WTC11 (cell line): ENCODE results near the gene DRC1. TPM values are rescaled to one million over a fixed set of nuclear protein-coding genes. Genes with fewer than 3 reads are reported as not detected.

Source experiments
- ATAC-seq: fragments of 200-7000 bp; cut with Tn5 transposase; 2 replicates; pipeline ENCODE4 v1.10.0; 2021; ENCODE audit warnings: mild to moderate bottlenecking, moderate library complexity
- CTCF ChIA-PET: fragments of 300-600 bp; sonication (Branson Sonifier 250); formaldehyde crosslinking; loops from one replicate; lab custom pipeline; 2021; ENCODE audit warnings: antibody characterized with exemption; lab: Charles Lee
- POLR2A ChIA-PET: fragments of 350-600 bp; sonication (Branson Sonifier 250); formaldehyde crosslinking; loops from one replicate; lab custom pipeline; 2021; ENCODE audit warnings: antibody characterized with exemption; lab: Charles Lee
- DNase-seq: peaks from one replicate; pipeline ENCODE4 v3.0.0; 2021; ENCODE audit warnings: low spot score
- H3K27ac Mint-ChIP-seq: 2 replicates; pipeline ENCODE4 v1.8.0; 2021; ENCODE audit warnings: mixed read lengths
- H3K27me3 Mint-ChIP-seq: 2 replicates; pipeline ENCODE4 v1.8.0; 2021; ENCODE audit warnings: low read depth, mild to moderate bottlenecking, moderate library complexity, mixed read lengths
- H3K36me3 Mint-ChIP-seq: 2 replicates; pipeline ENCODE4 v1.8.0; 2021; ENCODE audit warnings: mixed read lengths
- H3K4me1 Mint-ChIP-seq: 2 replicates; pipeline ENCODE4 v1.8.0; 2022; ENCODE audit warnings: mixed read lengths
- H3K4me3 Mint-ChIP-seq: 2 replicates; pipeline ENCODE4 v1.8.0; 2021; ENCODE audit warnings: mild to moderate bottlenecking, moderate library complexity, mixed read lengths
- H3K9me3 Mint-ChIP-seq: 2 replicates; pipeline ENCODE4 v1.8.0; 2021; ENCODE audit warnings: mixed read lengths
- CREM ChIP-seq: sonication (generic); formaldehyde crosslinking; IDR thresholded peaks from 2 replicates; pipeline ENCODE4 v1.8.1; 2022; ENCODE audit warnings: mild to moderate bottlenecking, missing genetic modification reagents, moderate library complexity
- GRHL2 ChIP-seq: fragments of 250-450 bp; sonication (Bioruptor Pico); IDR thresholded peaks from 2 replicates; pipeline ENCODE4 v1.8.0; 2022; ENCODE audit warnings: mild to moderate bottlenecking, moderate library complexity; ENCODE audit not compliant: insufficient replicate concordance, severe bottlenecking
- IRF2 ChIP-seq: sonication (generic); formaldehyde crosslinking; IDR thresholded peaks from 2 replicates; pipeline ENCODE4 v1.8.0; 2022; ENCODE audit warnings: low read depth, missing genetic modification reagents, borderline replicate concordance
- MXD4 ChIP-seq: fragments of 250-450 bp; sonication (Bioruptor Pico); IDR thresholded peaks from 2 replicates; pipeline ENCODE4 v1.8.0; 2021; ENCODE audit warnings: mild to moderate bottlenecking, moderate library complexity, borderline replicate concordance
- NR1H2 ChIP-seq: sonication (generic); formaldehyde crosslinking; IDR thresholded peaks from 2 replicates; pipeline ENCODE4 v1.9.0; 2021; ENCODE audit warnings: mild to moderate bottlenecking, moderate library complexity, missing genetic modification reagents
- NR2C2 ChIP-seq: sonication (generic); formaldehyde crosslinking; IDR thresholded peaks from 2 replicates; pipeline ENCODE4 v1.8.0; 2022; ENCODE audit warnings: mild to moderate bottlenecking, missing genetic modification reagents
- NR3C1 ChIP-seq: sonication (generic); formaldehyde crosslinking; conservative IDR thresholded peaks from 2 replicates; pipeline ENCODE4 v1.8.1; 2023; ENCODE audit warnings: low read depth, mild to moderate bottlenecking, missing genetic modification reagents
- ZNF416 ChIP-seq: fragments of 250-450 bp; sonication (Bioruptor Pico); IDR thresholded peaks from 2 replicates; pipeline ENCODE4 v1.9.0; 2021; ENCODE audit warnings: mild to moderate bottlenecking, inconsistent platforms
- total RNA-seq: library from RNA; stranded (reverse); gene quantifications from 3 replicates; pipeline ENCODE4 v1.2.3, GENCODE V29; 2021
- TF ChIP-seq, protein P1 (sequence below): sonication (generic); formaldehyde crosslinking; IDR thresholded peaks from 2 replicates; pipeline ENCODE4 v1.8.1; 2022; ENCODE audit warnings: low read depth, missing genetic modification reagents, borderline replicate concordance
- TF ChIP-seq, protein P2 (sequence below): sonication (generic); formaldehyde crosslinking; IDR thresholded peaks from 2 replicates; pipeline ENCODE4 v1.8.1; 2023; ENCODE audit warnings: mild to moderate bottlenecking, missing genetic modification reagents
- TF ChIP-seq, protein P3 (sequence below): sonication (generic); formaldehyde crosslinking; IDR thresholded peaks from 2 replicates; pipeline ENCODE4 v1.8.1; 2023; ENCODE audit warnings: mild to moderate bottlenecking, missing genetic modification reagents, moderate library complexity
- TF ChIP-seq, protein P4 (sequence below): sonication (generic); formaldehyde crosslinking; IDR thresholded peaks from 2 replicates; pipeline ENCODE4 v1.8.1; 2023; ENCODE audit warnings: mild to moderate bottlenecking, missing genetic modification reagents, borderline replicate concordance
- TF ChIP-seq, protein P5 (sequence below): sonication (generic); formaldehyde crosslinking; conservative IDR thresholded peaks from 2 replicates; pipeline ENCODE4 v1.8.1; 2023; ENCODE audit warnings: mild to moderate bottlenecking, low read depth, missing genetic modification reagents, moderate library complexity

DRC1 gene
- total RNA-seq, 1 experiment from 2014 or later, result 0.55 TPM

DNA sequence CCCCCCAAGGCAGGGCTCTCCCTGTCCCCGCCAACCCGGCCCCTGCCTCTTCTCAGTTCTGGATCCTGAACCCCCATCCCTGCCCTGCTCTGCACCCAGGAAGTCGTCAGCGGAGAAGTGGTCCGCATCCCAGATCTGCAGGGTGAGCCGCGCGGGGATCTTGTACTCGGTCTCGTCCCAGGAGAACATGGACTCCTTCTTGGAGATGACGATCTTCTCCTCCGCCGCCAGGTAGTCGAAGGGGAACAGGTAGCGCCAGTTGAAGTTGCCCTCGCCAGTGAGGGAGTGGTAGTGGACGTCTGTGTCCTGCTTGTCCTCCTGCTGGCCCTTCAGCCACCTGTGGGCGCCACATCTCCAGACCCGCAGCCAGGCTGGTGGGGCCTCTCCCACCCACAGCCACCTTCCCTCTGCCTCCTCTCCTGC, 59.9 kb downstream of the DRC1 start:
- POLR2A ChIA-PET, result no interaction called here
- Mint-ChIP-seq H3K9me3 (no peaks in the 10 kb centered on the region), H3K36me3 (no peaks in the 10 kb centered on the region), H3K4me3 (no peak overlapping the region), H3K4me1 (peaks cover 10% of the 10 kb centered on the region), H3K27ac (no peak overlapping the region), H3K27me3 (no peaks in the 10 kb centered on the region; the same call in 1 of the 2 replicates)
- TF ChIP-seq, protein P1, sequence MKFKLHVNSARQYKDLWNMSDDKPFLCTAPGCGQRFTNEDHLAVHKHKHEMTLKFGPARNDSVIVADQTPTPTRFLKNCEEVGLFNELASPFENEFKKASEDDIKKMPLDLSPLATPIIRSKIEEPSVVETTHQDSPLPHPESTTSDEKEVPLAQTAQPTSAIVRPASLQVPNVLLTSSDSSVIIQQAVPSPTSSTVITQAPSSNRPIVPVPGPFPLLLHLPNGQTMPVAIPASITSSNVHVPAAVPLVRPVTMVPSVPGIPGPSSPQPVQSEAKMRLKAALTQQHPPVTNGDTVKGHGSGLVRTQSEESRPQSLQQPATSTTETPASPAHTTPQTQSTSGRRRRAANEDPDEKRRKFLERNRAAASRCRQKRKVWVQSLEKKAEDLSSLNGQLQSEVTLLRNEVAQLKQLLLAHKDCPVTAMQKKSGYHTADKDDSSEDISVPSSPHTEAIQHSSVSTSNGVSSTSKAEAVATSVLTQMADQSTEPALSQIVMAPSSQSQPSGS (CRISPR knock-in tag), result no peak
- TF ChIP-seq, protein P2, sequence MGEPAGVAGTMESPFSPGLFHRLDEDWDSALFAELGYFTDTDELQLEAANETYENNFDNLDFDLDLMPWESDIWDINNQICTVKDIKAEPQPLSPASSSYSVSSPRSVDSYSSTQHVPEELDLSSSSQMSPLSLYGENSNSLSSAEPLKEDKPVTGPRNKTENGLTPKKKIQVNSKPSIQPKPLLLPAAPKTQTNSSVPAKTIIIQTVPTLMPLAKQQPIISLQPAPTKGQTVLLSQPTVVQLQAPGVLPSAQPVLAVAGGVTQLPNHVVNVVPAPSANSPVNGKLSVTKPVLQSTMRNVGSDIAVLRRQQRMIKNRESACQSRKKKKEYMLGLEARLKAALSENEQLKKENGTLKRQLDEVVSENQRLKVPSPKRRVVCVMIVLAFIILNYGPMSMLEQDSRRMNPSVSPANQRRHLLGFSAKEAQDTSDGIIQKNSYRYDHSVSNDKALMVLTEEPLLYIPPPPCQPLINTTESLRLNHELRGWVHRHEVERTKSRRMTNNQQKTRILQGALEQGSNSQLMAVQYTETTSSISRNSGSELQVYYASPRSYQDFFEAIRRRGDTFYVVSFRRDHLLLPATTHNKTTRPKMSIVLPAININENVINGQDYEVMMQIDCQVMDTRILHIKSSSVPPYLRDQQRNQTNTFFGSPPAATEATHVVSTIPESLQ, result no peak
- TF ChIP-seq GRHL2 (CRISPR knock-in tag) (no peak), IRF2 (CRISPR knock-in tag) (no peak)
- TF ChIP-seq, protein P3, sequence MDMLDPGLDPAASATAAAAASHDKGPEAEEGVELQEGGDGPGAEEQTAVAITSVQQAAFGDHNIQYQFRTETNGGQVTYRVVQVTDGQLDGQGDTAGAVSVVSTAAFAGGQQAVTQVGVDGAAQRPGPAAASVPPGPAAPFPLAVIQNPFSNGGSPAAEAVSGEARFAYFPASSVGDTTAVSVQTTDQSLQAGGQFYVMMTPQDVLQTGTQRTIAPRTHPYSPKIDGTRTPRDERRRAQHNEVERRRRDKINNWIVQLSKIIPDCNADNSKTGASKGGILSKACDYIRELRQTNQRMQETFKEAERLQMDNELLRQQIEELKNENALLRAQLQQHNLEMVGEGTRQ, result no peak
- TF ChIP-seq, protein P4, sequence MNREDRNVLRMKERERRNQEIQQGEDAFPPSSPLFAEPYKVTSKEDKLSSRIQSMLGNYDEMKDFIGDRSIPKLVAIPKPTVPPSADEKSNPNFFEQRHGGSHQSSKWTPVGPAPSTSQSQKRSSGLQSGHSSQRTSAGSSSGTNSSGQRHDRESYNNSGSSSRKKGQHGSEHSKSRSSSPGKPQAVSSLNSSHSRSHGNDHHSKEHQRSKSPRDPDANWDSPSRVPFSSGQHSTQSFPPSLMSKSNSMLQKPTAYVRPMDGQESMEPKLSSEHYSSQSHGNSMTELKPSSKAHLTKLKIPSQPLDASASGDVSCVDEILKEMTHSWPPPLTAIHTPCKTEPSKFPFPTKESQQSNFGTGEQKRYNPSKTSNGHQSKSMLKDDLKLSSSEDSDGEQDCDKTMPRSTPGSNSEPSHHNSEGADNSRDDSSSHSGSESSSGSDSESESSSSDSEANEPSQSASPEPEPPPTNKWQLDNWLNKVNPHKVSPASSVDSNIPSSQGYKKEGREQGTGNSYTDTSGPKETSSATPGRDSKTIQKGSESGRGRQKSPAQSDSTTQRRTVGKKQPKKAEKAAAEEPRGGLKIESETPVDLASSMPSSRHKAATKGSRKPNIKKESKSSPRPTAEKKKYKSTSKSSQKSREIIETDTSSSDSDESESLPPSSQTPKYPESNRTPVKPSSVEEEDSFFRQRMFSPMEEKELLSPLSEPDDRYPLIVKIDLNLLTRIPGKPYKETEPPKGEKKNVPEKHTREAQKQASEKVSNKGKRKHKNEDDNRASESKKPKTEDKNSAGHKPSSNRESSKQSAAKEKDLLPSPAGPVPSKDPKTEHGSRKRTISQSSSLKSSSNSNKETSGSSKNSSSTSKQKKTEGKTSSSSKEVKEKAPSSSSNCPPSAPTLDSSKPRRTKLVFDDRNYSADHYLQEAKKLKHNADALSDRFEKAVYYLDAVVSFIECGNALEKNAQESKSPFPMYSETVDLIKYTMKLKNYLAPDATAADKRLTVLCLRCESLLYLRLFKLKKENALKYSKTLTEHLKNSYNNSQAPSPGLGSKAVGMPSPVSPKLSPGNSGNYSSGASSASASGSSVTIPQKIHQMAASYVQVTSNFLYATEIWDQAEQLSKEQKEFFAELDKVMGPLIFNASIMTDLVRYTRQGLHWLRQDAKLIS, result no peak
- ATAC-seq (no peak), DNase-seq (no peak)
- CTCF ChIA-PET, result interaction anchor here (0.7 to 4.0 kb wide), 6 partner anchors 9 to 555 kb away, joined by 3 to 41 read pairs (median 4); no protein-coding TSS in a partner anchor

DNA sequence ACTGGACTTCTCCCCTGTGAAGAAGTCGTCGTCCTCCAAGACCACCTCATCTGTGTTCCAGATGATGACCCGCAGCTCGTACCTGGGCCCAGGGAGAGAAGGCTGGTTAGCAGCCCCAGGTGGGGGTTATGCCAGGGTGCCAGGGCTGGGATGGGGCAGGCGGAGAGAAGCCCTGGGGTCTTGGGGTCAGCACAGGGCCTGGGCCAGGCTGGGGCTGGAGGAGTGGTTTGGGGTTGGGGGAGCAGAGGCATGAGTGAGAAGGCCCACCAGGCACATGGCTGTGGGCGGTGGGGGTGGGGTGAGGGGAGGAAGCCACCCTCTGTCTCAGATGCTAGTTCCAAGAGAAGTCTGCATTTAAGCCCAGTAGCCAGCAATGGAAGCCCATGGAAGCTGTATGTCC, 60.4 kb downstream of the DRC1 start:
- CTCF ChIA-PET, result interaction anchor here (0.7 to 4.0 kb wide), 8 partner anchors 9 to 554 kb away, joined by 3 to 41 read pairs (median 4); partner anchors contain the start of genes HADHA and HADHB
- no peak overlapping the region for H3K4me3 Mint-ChIP-seq

More for the DNA sequence above, 60.4 kb downstream of the DRC1 start:
- POLR2A ChIA-PET, result no interaction called here
- H3K27me3 Mint-ChIP-seq, result no peaks in the 10 kb centered on the region; the same call in 1 of the 2 replicates
- TF ChIP-seq NR3C1 (CRISPR knock-in tag), result no peak
- no peak for TF ChIP-seq CREM (CRISPR knock-in tag)
- TF ChIP-seq MXD4, result no peak
- TF ChIP-seq ZNF416, result no peak
- no peak for TF ChIP-seq NR2C2 (CRISPR knock-in tag)
- TF ChIP-seq, protein P5, sequence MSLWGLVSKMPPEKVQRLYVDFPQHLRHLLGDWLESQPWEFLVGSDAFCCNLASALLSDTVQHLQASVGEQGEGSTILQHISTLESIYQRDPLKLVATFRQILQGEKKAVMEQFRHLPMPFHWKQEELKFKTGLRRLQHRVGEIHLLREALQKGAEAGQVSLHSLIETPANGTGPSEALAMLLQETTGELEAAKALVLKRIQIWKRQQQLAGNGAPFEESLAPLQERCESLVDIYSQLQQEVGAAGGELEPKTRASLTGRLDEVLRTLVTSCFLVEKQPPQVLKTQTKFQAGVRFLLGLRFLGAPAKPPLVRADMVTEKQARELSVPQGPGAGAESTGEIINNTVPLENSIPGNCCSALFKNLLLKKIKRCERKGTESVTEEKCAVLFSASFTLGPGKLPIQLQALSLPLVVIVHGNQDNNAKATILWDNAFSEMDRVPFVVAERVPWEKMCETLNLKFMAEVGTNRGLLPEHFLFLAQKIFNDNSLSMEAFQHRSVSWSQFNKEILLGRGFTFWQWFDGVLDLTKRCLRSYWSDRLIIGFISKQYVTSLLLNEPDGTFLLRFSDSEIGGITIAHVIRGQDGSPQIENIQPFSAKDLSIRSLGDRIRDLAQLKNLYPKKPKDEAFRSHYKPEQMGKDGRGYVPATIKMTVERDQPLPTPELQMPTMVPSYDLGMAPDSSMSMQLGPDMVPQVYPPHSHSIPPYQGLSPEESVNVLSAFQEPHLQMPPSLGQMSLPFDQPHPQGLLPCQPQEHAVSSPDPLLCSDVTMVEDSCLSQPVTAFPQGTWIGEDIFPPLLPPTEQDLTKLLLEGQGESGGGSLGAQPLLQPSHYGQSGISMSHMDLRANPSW (CRISPR knock-in tag), result no peak
- no peak for TF ChIP-seq NR1H2
- ATAC-seq (no peak), DNase-seq (no peak)
- H3K27ac Mint-ChIP-seq, result no peak overlapping the region
- no peaks in the 10 kb centered on the region for H3K9me3 Mint-ChIP-seq
- H3K4me1 Mint-ChIP-seq, result peaks cover 10% of the 10 kb centered on the region
- no peaks in the 10 kb centered on the region for H3K36me3 Mint-ChIP-seq
